ENCODE data around the gene TNFAIP2. TPM values are rescaled to one million over a fixed set of nuclear protein-coding genes. Genes with fewer than 3 reads are reported as not detected.

The TNFAIP2 gene
- total and polyA plus RNA-seq, 2 of the 4 experiments (the other 2 are of a cell fraction): 6.3 to 9.6 TPM

DNA sequence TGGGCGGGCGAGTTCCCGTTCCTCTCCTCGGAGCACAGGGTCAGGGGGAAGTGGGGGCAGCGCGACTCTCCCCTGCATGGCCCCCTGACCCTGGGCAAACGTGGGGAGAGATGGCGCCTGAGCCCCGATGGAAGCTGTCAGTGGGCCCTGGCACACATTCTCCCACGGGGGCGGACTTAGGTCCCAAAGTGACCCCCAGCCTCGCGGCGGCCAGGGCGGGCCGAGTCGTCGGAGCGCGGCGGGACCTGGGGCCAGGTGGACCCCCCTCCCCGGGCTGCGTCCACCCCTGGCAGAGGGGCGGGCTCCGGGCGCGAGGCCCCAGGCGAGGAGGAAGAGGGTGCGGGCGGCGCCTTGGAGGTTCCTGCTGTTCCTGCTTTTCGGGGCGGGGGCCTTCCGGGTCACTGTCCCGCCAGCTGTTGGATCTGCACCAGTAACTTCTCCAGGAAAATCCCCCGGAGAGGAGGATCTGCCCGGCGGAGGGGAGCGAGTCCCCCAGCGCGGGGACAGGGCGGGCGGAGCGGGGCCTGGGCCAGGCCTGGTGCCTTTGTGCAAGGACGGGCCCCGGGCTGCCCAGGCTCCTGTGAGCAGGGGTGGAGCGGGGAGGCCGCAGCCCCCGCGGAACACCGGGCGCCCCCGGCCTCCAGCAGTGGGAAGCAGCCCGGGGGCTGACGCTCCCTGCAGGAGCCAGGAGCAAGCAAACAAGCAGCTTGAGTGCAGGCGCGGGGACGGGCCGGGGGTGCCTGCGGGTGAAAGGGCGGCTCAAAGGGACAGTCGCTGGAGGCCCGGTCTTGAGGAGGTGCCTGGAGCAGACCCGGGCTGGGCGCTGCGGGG, 15.3 kb downstream of the TNFAIP2 start:
- 67% methylated on average over 28 of the region's 66 CpGs; no CpG with 5 or more reads in 1 of the 2 experiments for WGBS, 2 experiments (ENCODE audit: extremely low coverage in 2 of 2, insufficient read length in 1 of 2)
- Histone ChIP-seq H3K18ac (ENCODE audit: low read depth, low read length) (no peak overlapping the region), H3K9me1 (ENCODE audit: insufficient read depth, low read length) (peaks cover 11% of the 10 kb centered on the region), H3K4me2 (ENCODE audit: low read depth, low read length) (no peak overlapping the region), H2AK5ac (ENCODE audit: low read depth, low read length) (no peak overlapping the region; the same call in 1 of the 2 replicates), H3K56ac (ENCODE audit: extremely low read depth, insufficient read depth, low read length) (no peak overlapping the region), H3K9ac (ENCODE audit: low read depth, low read length) (no peak overlapping the region), H3K4ac (ENCODE audit: low read depth, low read length) (no peak overlapping the region), H3K36me3 (ENCODE audit: control insufficient read depth, insufficient read depth, low read length) (no peaks in the 10 kb centered on the region), H3K79me1 (ENCODE audit: low read depth in 1 of 2, low read length in 2 of 2) (no peaks in the 10 kb centered on the region), H4K91ac (ENCODE audit: insufficient read depth, low read depth, low read length) (no peak overlapping the region), H4K8ac (ENCODE audit: low read depth in 2 of 2, low read length in 2 of 2) (no peak overlapping the region), H4K5ac (ENCODE audit: low read depth, low read length) (no peak overlapping the region), H3K27me3 (ENCODE audit: control insufficient read depth, insufficient read depth, low read length) (peaks cover 7% of the 10 kb centered on the region; the same call in 1 of the 2 replicates), H2BK15ac (ENCODE audit: low read depth, low read length) (no peak overlapping the region), H2AK9ac (replicated peaks; ENCODE audit: low read depth, low read length, poor library complexity) (no peak overlapping the region), H3K4me1 (ENCODE audit: control insufficient read depth, insufficient read depth, low read length) (peaks cover 12% of the 10 kb centered on the region), H2BK20ac (ENCODE audit: low read depth, low read length) (no peak overlapping the region), H3K14ac (replicated peaks; ENCODE audit: low read depth, low read length) (no peak overlapping the region), H3K23ac (ENCODE audit: low read depth, low read length) (no peak overlapping the region), H3K27ac (ENCODE audit: insufficient read depth, low read length) (no peak overlapping the region), H2AFZ (replicated peaks; ENCODE audit: low read length, poor library complexity) (no peak overlapping the region), H4K20me1 (ENCODE audit: insufficient read depth, low read length) (no peaks in the 10 kb centered on the region), H2BK120ac (ENCODE audit: low read depth, low read length) (no peak overlapping the region), H3K4me3 (ENCODE audit: insufficient read depth, low read depth, low read length) (no peak overlapping the region), H2BK5ac (ENCODE audit: low read depth, low read length, poor library complexity, severe bottlenecking) (no peak overlapping the region), H3K9me3 (ENCODE audit: control insufficient read depth, insufficient read depth, low read length) (no peaks in the 10 kb centered on the region)
- intact Hi-C loops (cut with micrococcal nuclease): no loop called here
- CTCF ChIA-PET: no interaction called here
- in situ Hi-C loops (cut with MboI; ENCODE audit: low sequenced_read_pairs): no loop called here
- TF ChIP-seq MAFK (IDR thresholded peaks at IDR 0.05; ENCODE audit: low read depth, low read length) (no peak), MXI1 (IDR thresholded peaks at IDR 0.05; ENCODE audit: borderline replicate concordance, low read depth, low read length) (no peak), FOS (IDR thresholded peaks at IDR 0.05; ENCODE audit: low read depth, low read length) (no peak), CHD1 (IDR thresholded peaks at IDR 0.05; ENCODE audit: low read depth, low read length) (no peak), MAZ (IDR thresholded peaks at IDR 0.05; ENCODE audit: borderline replicate concordance, low read depth, low read length) (no peak), CEBPB (IDR thresholded peaks at IDR 0.05; ENCODE audit: low read depth, low read length) (no peak), BHLHE40 (IDR thresholded peaks at IDR 0.05; ENCODE audit: low read depth, low read length) (no peak), RAD21 (IDR thresholded peaks at IDR 0.05; ENCODE audit: low read length) (no peak)
- TF ChIP-seq, protein P1, sequence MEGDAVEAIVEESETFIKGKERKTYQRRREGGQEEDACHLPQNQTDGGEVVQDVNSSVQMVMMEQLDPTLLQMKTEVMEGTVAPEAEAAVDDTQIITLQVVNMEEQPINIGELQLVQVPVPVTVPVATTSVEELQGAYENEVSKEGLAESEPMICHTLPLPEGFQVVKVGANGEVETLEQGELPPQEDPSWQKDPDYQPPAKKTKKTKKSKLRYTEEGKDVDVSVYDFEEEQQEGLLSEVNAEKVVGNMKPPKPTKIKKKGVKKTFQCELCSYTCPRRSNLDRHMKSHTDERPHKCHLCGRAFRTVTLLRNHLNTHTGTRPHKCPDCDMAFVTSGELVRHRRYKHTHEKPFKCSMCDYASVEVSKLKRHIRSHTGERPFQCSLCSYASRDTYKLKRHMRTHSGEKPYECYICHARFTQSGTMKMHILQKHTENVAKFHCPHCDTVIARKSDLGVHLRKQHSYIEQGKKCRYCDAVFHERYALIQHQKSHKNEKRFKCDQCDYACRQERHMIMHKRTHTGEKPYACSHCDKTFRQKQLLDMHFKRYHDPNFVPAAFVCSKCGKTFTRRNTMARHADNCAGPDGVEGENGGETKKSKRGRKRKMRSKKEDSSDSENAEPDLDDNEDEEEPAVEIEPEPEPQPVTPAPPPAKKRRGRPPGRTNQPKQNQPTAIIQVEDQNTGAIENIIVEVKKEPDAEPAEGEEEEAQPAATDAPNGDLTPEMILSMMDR (conservative IDR thresholded peaks at IDR 0.05; ENCODE audit: low read depth, low read length): no peak
- TF ChIP-seq, protein P2, sequence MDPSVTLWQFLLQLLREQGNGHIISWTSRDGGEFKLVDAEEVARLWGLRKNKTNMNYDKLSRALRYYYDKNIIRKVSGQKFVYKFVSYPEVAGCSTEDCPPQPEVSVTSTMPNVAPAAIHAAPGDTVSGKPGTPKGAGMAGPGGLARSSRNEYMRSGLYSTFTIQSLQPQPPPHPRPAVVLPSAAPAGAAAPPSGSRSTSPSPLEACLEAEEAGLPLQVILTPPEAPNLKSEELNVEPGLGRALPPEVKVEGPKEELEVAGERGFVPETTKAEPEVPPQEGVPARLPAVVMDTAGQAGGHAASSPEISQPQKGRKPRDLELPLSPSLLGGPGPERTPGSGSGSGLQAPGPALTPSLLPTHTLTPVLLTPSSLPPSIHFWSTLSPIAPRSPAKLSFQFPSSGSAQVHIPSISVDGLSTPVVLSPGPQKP (IDR thresholded peaks at IDR 0.05; ENCODE audit: borderline replicate concordance, low read depth, low read length): no peak
- TF ChIP-seq, protein P3, sequence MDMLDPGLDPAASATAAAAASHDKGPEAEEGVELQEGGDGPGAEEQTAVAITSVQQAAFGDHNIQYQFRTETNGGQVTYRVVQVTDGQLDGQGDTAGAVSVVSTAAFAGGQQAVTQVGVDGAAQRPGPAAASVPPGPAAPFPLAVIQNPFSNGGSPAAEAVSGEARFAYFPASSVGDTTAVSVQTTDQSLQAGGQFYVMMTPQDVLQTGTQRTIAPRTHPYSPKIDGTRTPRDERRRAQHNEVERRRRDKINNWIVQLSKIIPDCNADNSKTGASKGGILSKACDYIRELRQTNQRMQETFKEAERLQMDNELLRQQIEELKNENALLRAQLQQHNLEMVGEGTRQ (IDR thresholded peaks at IDR 0.05; ENCODE audit: low read depth, low read length): no peak
- no peak for ATAC-seq (ENCODE audit: low read depth)
- POLR2A ChIA-PET (ENCODE audit: unreplicated experiment): interaction anchor here (0.6 kb wide), 1 partner anchor 196 kb away, joined by 4 read pairs; no protein-coding TSS in a partner anchor
- DNase-seq: no peak
- dilution Hi-C loops (cut with HindIII; ENCODE audit: low sequenced_read_pairs, unreplicated experiment): no loop called here
- BruUV-seq (replicated peaks): no TSS peak

Data from IMR-90 (cell line).